Measurements from ENCODE around the gene SLC12A5. TPM values are rescaled to one million over a fixed set of nuclear protein-coding genes. Genes with fewer than 3 reads are reported as not detected.

Gene SLC12A5
- total RNA-seq, 2 donors from 2014 or later, result not detected

DNA sequence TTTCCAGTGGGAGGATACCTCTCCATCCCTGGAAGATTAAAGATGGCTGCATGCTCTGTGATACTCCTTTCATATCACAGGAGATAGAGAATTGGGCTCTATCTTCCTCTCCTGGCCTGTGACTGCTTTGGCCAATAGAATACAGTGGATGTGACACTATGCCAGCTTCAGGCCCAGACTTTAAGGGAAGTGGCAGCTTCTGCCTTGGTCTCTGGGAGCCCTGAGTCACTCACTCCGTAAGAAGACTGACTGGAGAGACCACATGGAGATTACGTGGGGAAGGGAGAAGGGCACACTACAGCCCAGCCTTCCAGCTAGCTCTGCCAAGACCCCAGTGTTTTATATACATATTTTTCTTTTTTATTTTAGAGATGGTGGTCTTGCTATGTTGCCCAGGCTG is 30.7 kb upstream of the SLC12A5 start:
- Histone ChIP-seq H3K4me3 (no peak overlapping the region), H3K36me3 (no peaks in the 10 kb centered on the region), H3K4me1 (ENCODE audit: control insufficient read depth in 1 of 2, low read depth in 2 of 2) (no peaks in the 10 kb centered on the region), H3K27ac (no peak overlapping the region), H3K9me3 (no peaks in the 10 kb centered on the region), H3K27me3 (replicated peaks; ENCODE audit: insufficient read depth) (no peaks in the 10 kb centered on the region)
- ATAC-seq (ENCODE audit: insufficient number of reproducible peaks, low FRiP score, low read depth), result no peak
- TF ChIP-seq CTCF (IDR thresholded peaks at IDR 0.05), result no peak
- no peak for DNase-seq (ENCODE audit: low spot score)

DNA sequence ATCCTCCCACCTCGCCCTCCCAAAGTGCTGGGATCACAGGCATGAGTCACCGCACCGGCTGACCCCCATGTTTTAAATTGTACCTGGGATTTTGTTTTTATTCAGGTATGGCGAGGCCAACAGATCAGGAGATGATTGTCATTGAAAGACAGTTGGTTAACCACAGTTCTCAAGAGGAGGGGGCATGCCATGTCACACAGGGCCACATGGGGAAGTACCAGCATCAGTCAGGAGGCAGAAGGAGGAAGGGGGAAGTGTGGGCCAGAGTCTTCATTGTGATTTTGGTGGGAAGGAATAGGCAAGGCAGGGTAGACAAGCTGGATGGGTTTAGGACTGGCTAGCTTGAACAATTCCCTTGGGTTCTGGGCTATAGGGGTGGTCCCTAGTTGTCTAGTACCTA is 30.3 kb upstream of the SLC12A5 start:
- TF ChIP-seq CTCF (IDR thresholded peaks at IDR 0.05), result no peak
- ATAC-seq (ENCODE audit: insufficient number of reproducible peaks, low FRiP score, low read depth), result no peak
- Histone ChIP-seq H3K27ac (no peak overlapping the region), H3K36me3 (no peaks in the 10 kb centered on the region), H3K4me3 (no peak overlapping the region), H3K9me3 (no peaks in the 10 kb centered on the region), H3K4me1 (ENCODE audit: control insufficient read depth in 1 of 2, low read depth in 2 of 2) (no peaks in the 10 kb centered on the region), H3K27me3 (replicated peaks; ENCODE audit: insufficient read depth) (no peaks in the 10 kb centered on the region)
- no peak for DNase-seq (ENCODE audit: low spot score)

DNA sequence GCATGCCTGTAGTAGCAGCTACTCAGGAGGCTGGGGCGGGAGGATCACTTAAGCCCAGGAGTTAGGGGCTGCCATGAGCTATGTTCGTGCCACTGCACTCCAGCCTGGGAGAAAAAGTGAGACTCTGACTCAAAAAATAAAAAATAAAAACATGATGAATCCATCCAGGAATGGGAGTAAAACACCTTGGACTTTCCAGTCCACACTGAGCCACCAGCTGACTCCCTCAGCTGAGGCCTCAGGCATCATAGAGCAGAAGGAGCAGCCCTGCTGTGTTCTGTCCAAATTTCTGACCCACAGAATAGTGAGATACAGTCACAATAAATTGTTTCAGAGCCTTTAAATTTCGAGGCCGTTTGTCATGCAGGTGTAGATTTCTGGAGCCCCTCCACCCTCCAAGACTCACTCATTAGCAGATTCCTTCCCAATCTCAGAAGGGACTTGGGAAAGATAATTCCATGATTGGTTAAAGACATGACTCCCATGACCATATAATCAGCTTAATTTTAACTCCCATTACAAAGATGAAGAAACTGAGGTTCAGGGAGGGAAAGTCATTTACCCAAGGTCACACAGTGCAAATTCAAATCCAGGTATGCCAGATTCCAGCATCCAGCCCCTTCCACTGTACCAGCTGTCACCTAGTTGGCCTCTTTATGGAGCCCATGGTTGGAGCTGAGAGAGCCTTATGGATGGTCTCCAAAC is 29.3 kb upstream of the SLC12A5 start:
- H3K36me3 ChIP-seq, result no peaks in the 10 kb centered on the region
- no peak for TF ChIP-seq CTCF (IDR thresholded peaks at IDR 0.05)
- no peaks in the 10 kb centered on the region for H3K4me1 ChIP-seq (ENCODE audit: control insufficient read depth in 1 of 2, low read depth in 2 of 2)
- H3K9me3 ChIP-seq, result no peaks in the 10 kb centered on the region
- H3K27ac ChIP-seq, result no peak overlapping the region
- DNase-seq (ENCODE audit: low spot score), result no peak
- H3K27me3 ChIP-seq (replicated peaks; ENCODE audit: insufficient read depth), result no peaks in the 10 kb centered on the region
- ATAC-seq (ENCODE audit: insufficient number of reproducible peaks, low FRiP score, low read depth), result no peak
- H3K4me3 ChIP-seq, result no peak overlapping the region

DNA sequence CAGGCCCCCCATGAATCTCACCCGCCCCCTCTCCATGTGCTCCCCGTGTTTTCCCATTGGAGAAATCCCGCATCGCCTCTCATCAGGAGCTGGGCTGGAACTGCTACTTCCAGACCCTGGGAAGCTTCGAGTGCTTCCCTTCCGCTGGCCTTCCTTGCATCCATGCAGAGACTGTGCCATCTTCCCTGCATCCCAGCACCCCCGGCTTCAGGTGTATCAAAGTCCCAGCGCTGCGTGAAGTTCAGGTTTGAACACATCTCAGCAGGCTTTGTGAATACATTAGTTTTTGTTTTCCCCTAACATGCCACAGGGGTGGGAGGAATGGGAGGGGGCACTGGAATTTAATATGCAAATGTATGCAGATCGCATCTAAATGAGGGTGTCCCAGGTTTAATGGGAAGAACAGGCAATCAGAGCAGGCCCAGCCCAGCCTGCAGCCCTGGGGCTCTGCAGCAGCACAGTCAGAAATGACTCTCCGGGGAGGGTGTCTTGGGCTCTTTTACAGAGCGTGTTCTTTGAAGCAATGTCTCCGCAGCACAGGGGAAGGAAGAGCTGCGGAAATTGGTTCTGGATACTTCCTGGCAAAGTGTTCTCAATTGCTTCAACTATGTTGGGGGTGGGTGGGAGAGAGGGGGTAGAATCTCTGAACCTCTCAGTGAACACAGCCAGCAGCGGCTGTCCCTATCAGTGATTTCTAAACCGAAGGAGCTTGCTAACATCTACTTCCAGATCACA is 28.6 kb upstream of the SLC12A5 start:
- no peaks in the 10 kb centered on the region for H3K27me3 ChIP-seq (replicated peaks; ENCODE audit: insufficient read depth)

More for the DNA sequence above, 28.6 kb upstream of the SLC12A5 start:
- no peak for ATAC-seq (ENCODE audit: insufficient number of reproducible peaks, low FRiP score, low read depth)
- no peak overlapping the region for H3K27ac ChIP-seq
- no peak for TF ChIP-seq CTCF (IDR thresholded peaks at IDR 0.05)
- no peaks in the 10 kb centered on the region for H3K36me3 ChIP-seq
- no peak overlapping the region for H3K4me3 ChIP-seq
- H3K4me1 ChIP-seq (ENCODE audit: control insufficient read depth in 1 of 2, low read depth in 2 of 2), result no peaks in the 10 kb centered on the region
- no peaks in the 10 kb centered on the region for H3K9me3 ChIP-seq
- no peak for DNase-seq (ENCODE audit: low spot score)

All from thoracic aorta (tissue), 2 donors.